ENCODE results near the gene JMY.
"Not testable (repeated sequence)": the region's sequence is repeated elsewhere in the genome, so short reads cannot be mapped to it uniquely, and the experiment has no call there.

JMY gene

DNA sequence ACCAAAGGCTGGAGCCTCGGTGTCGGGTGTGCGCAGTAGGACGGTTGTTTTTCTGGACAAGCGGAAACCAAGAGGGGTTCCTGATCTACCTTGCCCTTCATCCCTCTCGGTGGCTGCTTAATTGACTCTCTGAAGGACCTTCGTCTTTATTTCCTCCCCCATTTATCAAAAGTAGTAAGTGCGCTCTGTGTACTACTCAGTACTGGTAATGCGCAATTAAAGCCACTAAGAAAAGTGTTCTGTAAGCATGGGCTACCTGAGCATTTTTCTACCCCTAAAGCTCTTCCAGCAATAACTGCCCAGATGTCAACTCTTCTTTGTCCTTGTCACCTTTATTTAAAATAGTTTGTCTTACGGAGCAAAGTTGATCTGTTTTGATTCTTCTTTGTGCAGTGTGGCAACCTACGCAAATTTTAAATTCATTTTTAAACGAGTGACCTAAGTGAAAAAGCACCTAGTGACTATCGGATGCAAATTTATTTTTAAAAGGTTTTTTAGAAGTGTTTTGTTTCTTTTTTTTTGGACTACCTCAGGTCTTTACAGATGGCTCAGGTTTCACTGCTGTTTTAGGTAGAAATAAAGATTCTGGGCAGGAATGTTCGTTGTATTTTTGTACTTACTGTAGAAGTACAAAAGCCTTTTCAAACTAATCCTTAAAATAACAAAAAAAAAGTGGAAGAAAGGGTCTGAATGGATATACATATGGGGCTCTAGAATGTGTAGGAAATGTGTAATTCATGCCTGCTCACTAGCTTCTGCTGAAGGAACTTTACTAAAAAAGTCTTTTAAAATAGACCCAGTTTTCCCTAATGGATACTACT lies 2.0 kb downstream of the JMY start:
- DNase-seq (ENCODE audit: low read depth in 2 of 2), result no peak

DNA sequence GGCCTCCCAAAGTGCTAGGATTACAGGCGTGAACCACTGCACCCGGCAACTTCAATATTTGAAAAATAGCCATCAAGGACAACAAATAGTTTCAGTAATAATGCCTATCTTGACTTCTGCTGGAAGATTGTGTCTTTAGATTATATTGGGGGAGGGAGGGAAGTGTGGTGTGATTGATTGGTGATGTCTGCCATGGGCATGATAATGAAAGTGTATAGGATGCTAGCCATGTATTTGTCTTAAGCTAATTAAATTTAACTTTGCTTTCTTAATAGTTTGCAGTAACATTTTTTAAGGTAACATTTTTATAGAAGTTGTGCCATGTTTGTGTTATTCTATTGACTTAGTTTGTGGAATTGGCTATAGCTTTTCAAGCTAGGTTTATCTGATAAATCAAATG lies 4.6 kb downstream of the JMY start:
- no peak for DNase-seq (ENCODE audit: low read depth in 2 of 2)

- no peak for DNase-seq (ENCODE audit: low read depth in 2 of 2)
Observed at GRCh38 chr5:79241535-79241979, 5.6 kb downstream of the JMY start.

DNA sequence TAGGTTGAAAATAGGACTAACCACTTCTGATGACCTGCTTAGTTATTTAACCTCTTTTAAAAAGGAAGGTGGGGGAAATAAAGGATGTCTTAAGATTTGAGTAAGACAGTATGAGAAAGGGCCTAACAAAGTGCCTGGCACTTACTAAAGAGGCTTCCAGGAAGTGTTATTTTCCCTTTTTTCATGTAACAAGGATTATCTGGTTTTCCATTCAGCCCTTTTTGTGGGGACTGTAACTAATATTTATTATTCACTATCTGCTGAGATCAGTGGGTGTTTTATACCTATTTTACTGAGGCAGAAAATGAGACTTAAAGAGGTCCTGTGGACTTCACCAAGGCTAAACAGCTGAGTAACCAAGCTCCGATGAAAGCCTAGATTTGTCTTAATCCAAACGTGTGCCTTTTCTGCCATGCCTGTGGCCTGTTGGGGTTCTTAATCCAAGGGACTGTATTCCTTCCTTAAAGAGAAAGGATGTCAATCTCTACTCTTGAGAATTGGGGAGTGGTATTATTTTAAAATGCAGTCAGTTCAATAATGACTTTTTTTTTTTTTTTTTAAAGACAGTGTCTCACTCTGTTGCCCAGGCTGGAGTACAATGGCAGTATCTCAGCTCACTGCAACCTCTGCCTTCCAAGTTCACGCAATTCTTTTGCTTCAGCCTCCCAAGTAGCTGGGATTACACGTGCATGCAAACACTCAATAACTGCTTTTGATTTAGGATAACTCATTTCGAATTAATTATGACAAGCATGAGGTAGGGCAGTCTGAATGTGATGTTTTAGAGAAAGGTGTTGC lies 6.5 kb downstream of the JMY start:
- no peak for DNase-seq (ENCODE audit: low read depth in 2 of 2)

GRCh38 chr5:79243224-79243623 lies 7.3 kb downstream of the JMY start:
- DNase-seq (ENCODE audit: low read depth in 2 of 2), result no peak

DNA sequence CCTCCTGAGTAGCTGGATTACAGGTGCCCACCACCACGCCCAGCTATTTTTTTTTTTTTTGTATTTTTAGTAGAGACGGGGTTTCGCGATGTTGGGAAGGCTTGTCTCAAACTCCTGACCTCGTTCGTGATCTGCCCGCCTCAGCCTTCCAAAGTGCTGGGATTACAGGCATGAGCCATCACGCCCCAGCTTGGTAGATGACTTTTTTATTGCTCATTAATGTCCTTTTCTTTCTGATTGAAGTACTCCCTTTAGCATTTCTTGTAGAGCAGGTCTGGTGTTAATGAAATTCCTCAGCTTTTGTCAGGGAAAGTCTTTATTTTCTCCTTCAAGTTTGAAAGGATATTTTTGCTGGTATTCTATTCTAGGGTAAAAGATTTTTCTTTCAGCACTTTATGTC lies 18.1 kb downstream of the JMY start:
- not testable (repeated sequence) for DNase-seq (ENCODE audit: low read depth in 2 of 2)

DNA sequence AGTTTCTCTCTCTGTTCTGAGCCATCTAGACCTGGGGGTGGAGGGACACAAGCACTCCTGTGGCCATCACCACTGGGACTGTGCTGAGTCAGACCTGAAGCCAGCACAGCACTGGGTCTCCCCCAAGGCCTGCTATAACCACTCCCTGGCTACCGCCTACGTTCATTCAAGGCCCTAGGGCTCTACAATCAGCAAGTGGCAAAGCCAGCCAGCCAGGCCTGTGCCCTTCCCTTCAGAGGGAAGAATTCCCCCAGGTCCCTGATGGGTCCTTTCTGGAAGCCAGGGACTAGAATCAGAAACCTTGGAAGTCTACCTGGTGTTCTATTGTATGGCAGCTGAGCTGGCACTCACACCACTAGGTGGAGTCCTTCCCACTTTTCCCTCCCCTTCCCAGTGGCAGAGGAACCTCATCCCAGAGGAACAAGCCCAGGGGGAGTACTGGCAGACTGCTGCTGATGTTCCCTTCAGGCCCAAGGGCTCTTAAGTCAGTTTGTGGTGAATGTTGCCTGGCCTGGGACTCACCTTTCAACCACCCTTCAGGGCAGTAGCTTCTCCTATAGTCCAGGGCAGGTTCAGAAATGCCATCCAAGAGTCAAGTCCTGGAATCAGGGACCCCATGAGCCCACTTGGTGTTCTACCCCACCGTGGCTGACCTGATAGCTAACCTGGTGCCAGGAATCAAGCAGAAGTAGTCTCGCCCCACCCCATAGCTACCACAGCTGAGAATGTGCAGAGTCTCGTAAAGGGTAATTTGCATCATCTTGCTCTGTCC lies 20.0 kb downstream of the JMY start:
- no peak for DNase-seq (ENCODE audit: low read depth in 2 of 2)

DNA sequence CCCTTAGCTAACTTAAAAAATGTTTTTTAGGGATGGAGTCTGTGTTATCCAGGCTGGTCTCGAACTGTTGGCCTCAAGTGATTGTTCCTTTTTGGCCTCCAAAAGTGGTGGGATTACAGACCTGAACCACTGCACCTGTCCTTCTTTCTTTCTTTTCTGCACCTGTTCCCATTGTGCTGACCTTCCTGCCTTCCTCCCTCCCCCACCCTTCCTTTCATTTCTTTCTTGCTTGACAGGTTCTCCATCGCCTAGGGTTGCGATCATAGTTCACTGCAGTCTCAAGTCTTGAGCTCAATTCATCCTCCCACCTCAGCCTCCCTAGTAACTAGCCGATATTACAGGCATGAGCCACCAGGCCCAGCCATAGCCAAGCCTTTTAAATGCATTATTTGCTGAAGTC lies 20.6 kb downstream of the JMY start:
- no peak for DNase-seq (ENCODE audit: low read depth in 2 of 2)

- no peak for DNase-seq (ENCODE audit: low read depth in 2 of 2)
Observed at GRCh38 chr5:79257314-79257713, 21.4 kb downstream of the JMY start.

DNA sequence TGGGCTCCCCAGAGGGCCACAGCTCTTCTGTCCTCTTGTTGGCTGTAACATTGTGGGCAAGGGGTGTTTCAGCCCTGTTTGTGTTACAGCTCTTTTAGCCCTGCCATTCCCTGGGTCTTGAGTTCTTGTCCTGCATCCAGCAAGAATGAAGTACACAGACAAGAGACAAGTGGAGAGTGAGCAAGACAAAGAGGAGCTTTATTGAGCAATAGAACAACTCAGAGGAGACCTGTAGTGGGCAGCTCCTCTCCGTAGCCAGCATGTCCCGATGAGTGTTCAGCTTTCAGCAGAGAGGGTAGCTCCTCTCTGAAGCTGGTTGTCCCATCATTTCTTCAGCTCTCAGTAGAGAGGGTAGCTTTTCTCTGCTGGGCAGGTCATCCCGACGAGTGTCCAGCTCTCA lies 22.9 kb downstream of the JMY start:
- DNase-seq (ENCODE audit: low read depth in 2 of 2), result no peak

- DNase-seq (ENCODE audit: low read depth in 2 of 2), result no peak
Observed at GRCh38 chr5:79259383-79259782, 23.5 kb downstream of the JMY start.

DNA sequence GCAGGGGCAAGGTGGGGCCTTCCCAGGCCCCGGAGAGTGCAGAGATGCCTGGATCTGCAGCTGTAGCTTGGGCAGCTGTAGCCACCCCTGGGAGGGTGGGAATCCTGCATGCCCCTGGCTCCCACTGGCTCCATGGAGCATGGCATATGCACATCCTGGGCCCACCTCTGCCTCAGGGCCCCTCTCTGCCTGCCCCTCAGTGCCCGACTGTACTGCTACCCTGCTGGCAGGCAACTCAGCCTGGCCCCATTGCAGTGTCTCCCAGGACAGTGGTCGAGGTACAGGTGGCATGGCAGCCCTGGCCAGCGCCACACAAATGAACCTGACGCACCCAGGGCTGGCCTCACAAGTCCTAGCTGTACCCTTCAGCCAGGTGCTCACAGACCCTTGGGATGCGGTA lies 23.9 kb downstream of the JMY start:
- no peak for DNase-seq (ENCODE audit: low read depth in 2 of 2)

GRCh38 chr5:79261897-79262296 lies 26.0 kb downstream of the JMY start:
- no peak for DNase-seq (ENCODE audit: low read depth in 2 of 2)

- no peak for DNase-seq (ENCODE audit: low read depth in 2 of 2)
Observed at GRCh38 chr5:79263290-79263689, 27.4 kb downstream of the JMY start.

DNA sequence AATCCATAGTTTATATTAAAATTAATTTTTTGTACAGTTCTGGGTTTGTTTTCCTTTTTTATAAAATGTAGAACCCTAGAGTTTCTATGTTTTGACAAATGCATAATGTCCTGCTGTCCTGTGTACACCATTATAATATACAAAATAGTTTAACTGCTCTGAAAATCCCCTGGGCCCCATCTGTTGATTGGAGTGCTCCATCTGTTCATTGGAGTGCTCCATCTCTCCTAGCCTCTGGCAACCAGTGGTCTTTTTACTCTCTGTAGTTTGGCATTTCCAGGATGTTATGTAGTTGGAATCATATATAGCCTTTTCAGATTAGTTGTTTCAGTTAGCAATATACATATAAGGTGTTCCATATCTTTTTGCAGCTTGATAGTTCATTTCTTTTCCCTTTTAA lies 31.2 kb downstream of the JMY start:
- DNase-seq (ENCODE audit: low read depth in 2 of 2), result no peak

GRCh38 chr5:79269733-79270166 lies 33.8 kb downstream of the JMY start:
- no peak for DNase-seq (ENCODE audit: low read depth in 2 of 2)

- DNase-seq (ENCODE audit: low read depth in 2 of 2), result no peak
Observed at GRCh38 chr5:79273341-79273740, 37.4 kb downstream of the JMY start.

GRCh38 chr5:79284846-79285245 lies 48.9 kb downstream of the JMY start:
- no peak for DNase-seq (ENCODE audit: low read depth in 2 of 2)

GRCh38 chr5:79285285-79285684 lies 49.4 kb downstream of the JMY start:
- no peak for DNase-seq (ENCODE audit: low read depth in 2 of 2)

GRCh38 chr5:79285833-79286232 lies 49.9 kb downstream of the JMY start:
- DNase-seq (ENCODE audit: low read depth in 2 of 2), result no peak

- no peak for DNase-seq (ENCODE audit: low read depth in 2 of 2)
Observed at GRCh38 chr5:79287380-79287779, 51.4 kb downstream of the JMY start.

- no peak for DNase-seq (ENCODE audit: low read depth in 2 of 2)
Observed at GRCh38 chr5:79287907-79288306, 52.0 kb downstream of the JMY start.
